Activated CD4-positive, CD25-positive, alpha-beta regulatory T cell treated with anti-CD3 and anti-CD28 coated beads, Interleukin-2, amount 50 U/mL, for 24 hours (primary cell): ENCODE results near the gene CEP250.
"Not testable (repeated sequence)": the region's sequence is repeated elsewhere in the genome, so short reads cannot be mapped to it uniquely, and the experiment has no call there.

Experiments
- ATAC-seq, 2 donors: fragments of 150-1000 bp; cut with Tn5 transposase; one replicate each; pipeline ENCODE4 v1.10.0; 2021; ENCODE audit warnings: mild to moderate bottlenecking in 1 of 2, moderate library complexity in 1 of 2

Gene CEP250

GRCh38 chr20:35539756-35540212 lies 84.4 kb downstream of the CEP250 start:
- ATAC-seq, result peak in 1 of 2 donors; percentile 22

GRCh38 chr20:35541118-35541782 lies 85.9 kb downstream of the CEP250 start:
- ATAC-seq, result no peak

GRCh38 chr20:35541783-35542662 lies 86.6 kb downstream of the CEP250 start, which contains the start of gene ERGIC3:
Gene ERGIC3 (plus strand): TSS chr20:35542078. CDS start chr20:35542098, 20 bp downstream.
- peak; percentile 97 to 98 for ATAC-seq

GRCh38 chr20:35542990-35543389 lies 87.6 kb downstream of the CEP250 start:
- no peak for ATAC-seq

GRCh38 chr20:35544436-35544835 lies 89.0 kb downstream of the CEP250 start:
- ATAC-seq, result no peak

- ATAC-seq, result not testable (repeated sequence)
These were observed 89.5 kb downstream of the CEP250 start for GRCh38 chr20:35544941-35545340.

GRCh38 chr20:35546127-35546526 lies 90.7 kb downstream of the CEP250 start:
- no peak for ATAC-seq

- no peak for ATAC-seq
These were observed 91.9 kb downstream of the CEP250 start for GRCh38 chr20:35547329-35547728.

- ATAC-seq, result no peak
These were observed 96.1 kb downstream of the CEP250 start for GRCh38 chr20:35551503-35551902.

- no peak for ATAC-seq
These were observed 97.5 kb downstream of the CEP250 start for GRCh38 chr20:35552914-35553313.

GRCh38 chr20:35555461-35555860 lies 100.1 kb downstream of the CEP250 start:
- ATAC-seq, result not testable (repeated sequence)

- ATAC-seq, result no peak
These were observed 100.7 kb downstream of the CEP250 start for GRCh38 chr20:35555951-35556645.

GRCh38 chr20:35556871-35557270 lies 101.5 kb downstream of the CEP250 start:
- ATAC-seq, result no peak

GRCh38 chr20:35558451-35558850 lies 103.1 kb downstream of the CEP250 start:
- no peak for ATAC-seq

GRCh38 chr20:35559042-35559693 lies 103.8 kb downstream of the CEP250 start:
- ATAC-seq, result no peak

- ATAC-seq, result no peak
These were observed 104.7 kb downstream of the CEP250 start for GRCh38 chr20:35560105-35560511.

- no peak for ATAC-seq
These were observed 105.1 kb downstream of the CEP250 start for GRCh38 chr20:35560541-35560940.

- ATAC-seq, result no peak
These were observed 105.9 kb downstream of the CEP250 start for GRCh38 chr20:35561268-35561667.

- no peak for ATAC-seq
These were observed 106.3 kb downstream of the CEP250 start for GRCh38 chr20:35561671-35562070.

- ATAC-seq, result no peak
These were observed 107.2 kb downstream of the CEP250 start for GRCh38 chr20:35562541-35563110.

- no peak for ATAC-seq
These were observed 108.4 kb downstream of the CEP250 start for GRCh38 chr20:35563834-35564233.

GRCh38 chr20:35564905-35565304 lies 109.5 kb downstream of the CEP250 start:
- ATAC-seq, result no peak
